NCI-H1436 (cell line): ENCODE measurements around the gene POPDC3.
"Not testable (repeated sequence)": the region's sequence is repeated elsewhere in the genome, so short reads cannot be mapped to it uniquely, and the experiment has no call there.

Experiments used
- DNase-seq: peaks from one replicate; lab custom pipeline; 2025; lab: John Stamatoyannopoulos, UW

POPDC3 gene

GRCh38 chr6:105194591-105194990, 14.8 kb upstream of the POPDC3 start:
- DNase-seq, result no peak

DNA sequence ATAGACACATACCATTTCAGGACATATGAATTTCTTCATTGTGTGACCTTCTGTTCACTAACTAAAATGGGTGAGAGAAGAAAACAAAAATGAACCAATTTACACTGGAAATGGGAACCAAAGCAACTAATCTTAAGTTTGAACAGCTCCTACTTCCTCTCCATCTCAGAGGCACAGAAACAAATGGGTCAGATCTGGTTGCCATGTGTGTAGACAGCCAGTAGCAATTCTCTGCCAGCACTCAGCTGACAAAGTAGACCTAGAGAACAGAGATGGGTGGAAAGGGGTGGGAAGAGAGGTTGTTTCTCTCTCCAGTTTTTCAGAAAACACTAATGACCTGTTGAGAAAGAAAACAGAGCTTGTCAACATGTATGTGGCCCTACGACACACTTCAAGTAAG, 14.3 kb upstream of the POPDC3 start:
- DNase-seq, result no peak

- DNase-seq, result no peak
Measured at GRCh38 chr6:105193647-105194046, 13.8 kb upstream of the POPDC3 start.

GRCh38 chr6:105192707-105193465, 13.1 kb upstream of the POPDC3 start:
- no peak for DNase-seq

- DNase-seq, result no peak
Measured at GRCh38 chr6:105191351-105191750, 11.5 kb upstream of the POPDC3 start.

DNA sequence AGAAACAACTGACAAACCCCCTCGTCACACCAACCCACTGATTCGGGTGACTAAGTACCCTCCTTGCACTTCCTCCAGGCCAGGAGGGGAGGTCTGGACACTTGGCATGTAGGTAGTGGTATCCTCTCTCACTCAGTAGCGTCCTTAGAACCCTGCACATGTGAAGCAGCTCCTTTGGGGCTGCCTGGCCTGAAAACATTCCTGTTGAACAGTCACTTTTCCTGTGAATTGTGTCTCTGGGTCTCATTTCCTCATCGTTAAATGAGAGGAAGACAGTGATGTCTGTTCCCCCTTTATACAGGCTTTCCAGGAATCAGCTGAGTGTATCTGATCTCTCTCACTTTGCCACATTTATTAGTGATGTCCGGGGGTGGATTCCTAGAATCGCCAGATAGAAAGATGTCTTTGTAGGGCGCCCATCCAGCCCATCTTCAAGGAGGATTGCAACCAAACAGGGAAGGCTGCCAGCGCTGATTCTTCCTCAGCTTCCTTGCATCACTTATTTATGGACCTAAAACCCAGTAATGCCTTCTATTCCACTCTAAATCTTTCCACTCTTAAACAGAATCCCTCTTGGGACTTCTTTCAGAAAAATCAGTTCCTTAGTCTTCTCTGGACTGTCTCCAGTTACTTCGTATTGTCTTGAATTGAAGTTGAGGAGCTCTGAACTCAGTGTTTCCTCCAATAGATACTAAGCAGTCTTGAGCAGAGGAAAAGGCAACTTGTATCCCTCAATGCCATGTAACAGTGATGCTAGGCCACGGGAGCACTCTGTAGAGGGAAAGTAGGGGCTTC, 9.4 kb upstream of the POPDC3 start:
- no peak for DNase-seq

GRCh38 chr6:105188251-105188650, 8.4 kb upstream of the POPDC3 start:
- no peak for DNase-seq

- no peak for DNase-seq
Measured at GRCh38 chr6:105186576-105186975, 6.8 kb upstream of the POPDC3 start.

DNA sequence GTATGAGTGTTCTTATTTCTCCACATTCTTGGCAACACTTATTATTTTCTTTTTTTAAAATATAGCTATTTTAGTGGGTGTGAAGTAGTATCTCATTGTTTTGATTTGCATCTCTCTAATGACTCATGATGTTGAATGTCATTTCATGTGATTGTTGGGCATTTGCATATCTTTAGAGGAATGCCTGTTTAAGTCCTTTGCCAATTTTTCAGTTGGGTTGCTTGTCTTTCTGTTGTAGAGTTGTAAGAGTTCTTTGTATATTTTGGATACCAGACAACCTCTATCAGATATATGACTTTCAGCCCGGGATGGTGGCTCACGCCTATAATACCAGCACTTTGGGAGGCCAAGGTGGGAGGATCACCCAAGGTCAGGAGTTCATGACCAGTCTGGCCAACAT, 5.1 kb upstream of the POPDC3 start:
- DNase-seq, result no peak

GRCh38 chr6:105181981-105182515, 2.2 kb upstream of the POPDC3 start:
- no peak for DNase-seq

GRCh38 chr6:105178636-105179035, 1.2 kb downstream of the POPDC3 start:
- DNase-seq, result no peak

DNA sequence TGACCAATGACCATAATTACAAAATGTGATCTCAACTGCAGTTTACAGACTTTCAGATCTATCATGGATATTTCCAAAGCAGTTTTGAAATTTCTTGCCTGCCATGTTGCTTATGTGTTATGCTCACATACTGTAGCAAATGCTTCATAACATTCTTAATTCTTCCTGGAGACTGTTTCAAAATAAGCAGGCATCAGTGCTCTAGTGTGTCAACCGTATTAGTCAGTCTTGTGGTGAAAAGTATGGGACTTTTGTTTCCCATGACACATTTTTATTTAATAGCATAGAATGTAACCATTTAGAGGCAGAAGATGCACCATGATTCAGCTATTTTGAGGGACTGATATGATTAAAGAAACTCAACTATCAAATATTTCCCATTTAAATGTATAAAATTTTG, 1.7 kb downstream of the POPDC3 start:
- DNase-seq, result no peak

DNA sequence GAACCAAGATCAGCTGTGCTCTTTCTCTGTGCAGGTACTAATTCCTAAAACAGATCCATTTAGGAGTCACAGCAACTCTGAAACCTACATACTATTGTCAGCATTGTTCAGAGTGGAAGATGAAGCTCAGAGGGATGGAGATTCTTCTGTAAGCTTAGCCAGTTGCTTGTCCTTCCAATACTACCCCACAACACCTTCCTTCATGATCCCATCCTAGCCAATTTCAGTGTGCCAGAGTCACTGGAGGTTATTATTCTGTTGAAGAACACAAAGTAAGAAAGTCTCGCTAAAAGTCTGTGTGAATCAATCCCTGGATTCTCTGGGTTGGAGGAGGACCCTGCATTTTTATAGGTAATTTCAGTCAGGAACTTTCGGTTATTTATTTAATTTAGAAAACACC, 2.3 kb downstream of the POPDC3 start:
- DNase-seq, result no peak

GRCh38 chr6:105174512-105174911, 5.3 kb downstream of the POPDC3 start:
- no peak for DNase-seq

- not testable (repeated sequence) for DNase-seq
Measured at GRCh38 chr6:105172515-105172914, 7.3 kb downstream of the POPDC3 start.

- DNase-seq, result no peak
Measured at GRCh38 chr6:105170059-105170458, 9.8 kb downstream of the POPDC3 start.

DNA sequence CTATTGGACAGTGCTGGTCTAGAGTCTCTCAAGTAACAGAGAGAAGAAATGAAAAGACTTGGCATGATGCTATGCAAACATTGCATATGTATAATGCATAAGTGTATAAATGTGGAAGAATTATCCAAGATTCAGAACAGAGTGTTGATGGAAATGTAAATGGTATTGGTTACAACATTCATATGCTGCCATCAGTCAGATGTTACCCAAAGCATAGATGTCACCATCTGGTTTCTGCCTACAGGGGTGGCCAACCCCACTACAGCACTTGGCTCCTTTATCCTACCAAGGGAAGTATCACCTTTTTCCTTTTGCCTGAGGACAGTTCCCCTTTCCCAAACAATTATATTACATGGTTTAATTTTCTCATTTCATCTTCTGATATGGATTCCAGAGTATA, 11.9 kb downstream of the POPDC3 start:
- no peak for DNase-seq

DNA sequence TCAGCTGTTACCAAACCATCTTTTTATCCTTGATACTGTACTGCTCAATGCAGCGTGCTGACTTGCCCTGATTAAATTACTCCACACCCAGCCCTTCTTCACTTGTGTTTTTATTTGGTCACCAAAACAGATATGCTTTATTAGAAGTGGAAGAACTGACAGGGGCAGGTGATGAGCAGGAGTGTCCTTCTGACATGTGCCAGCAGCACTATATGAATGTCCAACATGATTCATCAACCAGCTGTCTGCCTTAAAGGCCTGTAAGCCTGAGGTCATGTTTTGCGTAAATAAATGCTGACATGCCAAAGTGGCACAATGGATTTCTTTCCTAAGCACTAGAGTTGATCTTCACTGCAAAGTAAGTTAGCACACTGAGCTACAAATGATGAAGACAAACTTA, 15.4 kb downstream of the POPDC3 start:
- DNase-seq, result no peak

- DNase-seq, result no peak
Measured at GRCh38 chr6:105163183-105163582, 16.6 kb downstream of the POPDC3 start.

DNA sequence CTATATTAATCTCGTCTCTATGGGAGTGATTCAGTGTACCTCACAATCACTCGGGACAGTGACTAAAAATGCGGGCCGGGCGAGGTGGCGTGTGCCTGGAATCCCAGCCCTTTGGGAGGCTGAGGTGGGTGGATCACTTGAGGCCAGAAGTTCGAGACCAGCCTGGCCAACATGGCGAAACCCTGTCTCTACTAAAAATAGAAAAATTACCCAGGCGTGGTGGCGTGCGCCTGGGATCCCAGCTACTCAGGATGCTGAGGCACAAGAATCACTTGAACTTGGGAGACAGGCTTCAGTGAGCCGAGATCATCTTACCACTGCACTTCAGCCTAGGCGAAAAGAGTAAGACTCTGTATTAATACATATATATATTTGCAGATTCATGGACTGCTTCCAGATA, 17.4 kb downstream of the POPDC3 start:
- no peak for DNase-seq

- no peak for DNase-seq
Measured at GRCh38 chr6:105161421-105161820, 18.4 kb downstream of the POPDC3 start.

- DNase-seq, result no peak
Measured at GRCh38 chr6:105153676-105154075, 26.1 kb downstream of the POPDC3 start.

- no peak for DNase-seq
Measured at GRCh38 chr6:105152880-105153279, 26.9 kb downstream of the POPDC3 start.
